Measurements from ENCODE around the gene METTL15.

- no peak for TF ChIP-seq CTCF (IDR thresholded peaks at IDR 0.05; ENCODE audit: control extremely low read depth in 1 of 3, insufficient read depth in 1 of 3, low read depth in 1 of 3, low read length in 3 of 3)
- no peak for TF ChIP-seq RAD21 (IDR thresholded peaks at IDR 0.05 in 1 of 2, conservative IDR thresholded peaks at IDR 0.05 in 1 of 2; ENCODE audit: low read depth in 2 of 2, low read length in 2 of 2)
- no peak for TF ChIP-seq ATF2 (IDR thresholded peaks at IDR 0.05; ENCODE audit: low read length)
- no peak for TF ChIP-seq PHF8 (conservative IDR thresholded peaks at IDR 0.05; ENCODE audit: low read depth, low read length)
- TF ChIP-seq SP1 (IDR thresholded peaks at IDR 0.05; ENCODE audit: low read depth, low read length), result no peak
- TF ChIP-seq JUND (IDR thresholded peaks at IDR 0.05; ENCODE audit: low read length), result no peak
- no peak for TF ChIP-seq USF2 (IDR thresholded peaks at IDR 0.05; ENCODE audit: low read length)
- TF ChIP-seq SIN3A (conservative IDR thresholded peaks at IDR 0.05 in 1 of 2, IDR thresholded peaks at IDR 0.05 in 1 of 2; ENCODE audit: low read depth in 1 of 2, low read length in 2 of 2), result no peak
- no peak for TF ChIP-seq ZNF274 (IDR thresholded peaks at IDR 0.05; ENCODE audit: borderline replicate concordance, extremely low read depth, low read length)
- no peak for TF ChIP-seq E2F6 (IDR thresholded peaks at IDR 0.05)
Measured at GRCh38 chr11:28144808-28145207, 36.6 kb downstream of the METTL15 start.
